Endothelial cell (in vitro differentiated cells): ENCODE results near the gene NADK. TPM values are rescaled to one million over a fixed set of nuclear protein-coding genes. Genes with fewer than 3 reads are reported as not detected.

ENCODE experiments used
- DNase-seq: peaks from one replicate; pipeline ENCODE4 v3.0.0; 2021; ENCODE audit warnings: low spot score
- H3K27ac Mint-ChIP-seq: one replicate; pipeline ENCODE4 v1.8.0; 2021; ENCODE audit warnings: mixed read lengths, inconsistent platforms; ENCODE audit not compliant: unreplicated experiment
- H3K27me3 Mint-ChIP-seq: one replicate; pipeline ENCODE4 v1.8.0; 2021; ENCODE audit warnings: mild to moderate bottlenecking, moderate library complexity, mixed read lengths, inconsistent platforms; ENCODE audit not compliant: unreplicated experiment
- H3K36me3 Mint-ChIP-seq: one replicate; pipeline ENCODE4 v1.8.0; 2021; ENCODE audit warnings: mild to moderate bottlenecking, low read depth, mixed read lengths, inconsistent platforms; ENCODE audit not compliant: unreplicated experiment
- H3K4me1 Mint-ChIP-seq: one replicate; pipeline ENCODE4 v1.8.0; 2021; ENCODE audit warnings: mild to moderate bottlenecking, mixed read lengths, inconsistent platforms; ENCODE audit not compliant: unreplicated experiment
- H3K4me3 Mint-ChIP-seq: one replicate; pipeline ENCODE4 v1.8.0; 2021; ENCODE audit warnings: mild to moderate bottlenecking, mixed read lengths, inconsistent platforms; ENCODE audit not compliant: unreplicated experiment
- H3K9me3 Mint-ChIP-seq: one replicate; pipeline ENCODE4 v1.8.0; 2021; ENCODE audit warnings: mixed read lengths, inconsistent platforms; ENCODE audit not compliant: unreplicated experiment
- total RNA-seq: library from RNA; stranded (reverse); fragmentation: NEBNext Ultra II Directional; extraction: Animal tissue kit (Norgen Biotek cat#: 25700); gene quantifications from one replicate; pipeline ENCODE4 v1.2.1, GENCODE V29; 2021; ENCODE audit not compliant: unreplicated experiment
- TF ChIP-seq, protein P1 (sequence below): fragments of 200-600 bp; sonication (generic); IDR thresholded peaks from one replicate; pipeline ENCODE4 v1.5.0; 2021; ENCODE audit warnings: antibody characterized with exemption; ENCODE audit not compliant: unreplicated experiment

The NADK gene
- total RNA-seq, 1 donor from 2014 or later, result 85.4 TPM

DNA sequence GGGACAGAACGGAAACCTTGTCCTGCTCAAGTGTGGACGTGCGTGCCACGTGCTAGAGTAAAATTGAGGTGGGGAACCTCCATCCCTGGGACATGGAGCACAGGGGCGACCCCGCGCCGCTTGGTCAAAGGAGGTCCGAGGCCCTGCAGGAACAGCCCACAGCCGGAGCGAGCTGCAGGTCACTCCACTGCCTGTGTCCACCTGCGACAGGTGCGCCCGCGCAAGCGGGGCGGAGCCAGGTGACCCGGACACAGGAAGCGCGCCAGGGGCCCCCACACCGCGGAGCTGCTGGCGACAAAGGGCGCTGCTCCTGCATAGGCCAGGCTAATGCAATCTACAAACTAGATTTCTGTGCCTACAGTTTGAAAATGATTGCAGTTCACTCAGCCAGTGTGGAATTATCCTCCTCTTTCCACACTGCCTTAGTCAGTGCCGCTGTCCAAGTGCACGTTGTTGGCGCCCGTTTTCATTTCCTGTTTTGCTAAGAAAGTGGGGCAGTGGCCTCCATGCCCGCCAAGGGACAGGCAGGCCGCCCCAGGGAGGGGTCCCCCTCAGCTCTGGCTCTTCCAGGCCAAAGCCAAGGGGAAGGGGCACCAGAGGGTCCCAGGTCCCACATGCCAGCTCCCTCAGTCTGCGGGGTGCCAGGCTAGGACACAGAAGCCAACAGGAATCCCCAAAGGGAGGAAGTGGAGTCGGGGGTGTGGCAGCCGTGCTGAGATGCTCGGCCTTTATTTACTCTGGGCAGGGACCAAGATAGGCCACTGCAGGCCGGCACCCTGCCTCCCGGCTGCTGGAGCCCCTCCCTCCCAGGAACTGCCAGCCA lies 4.3 kb upstream of the NADK start:
- H3K27ac Mint-ChIP-seq, result no peak overlapping the region
- peaks cover 14% of the 10 kb centered on the region for H3K27me3 Mint-ChIP-seq
- TF ChIP-seq, protein P1, sequence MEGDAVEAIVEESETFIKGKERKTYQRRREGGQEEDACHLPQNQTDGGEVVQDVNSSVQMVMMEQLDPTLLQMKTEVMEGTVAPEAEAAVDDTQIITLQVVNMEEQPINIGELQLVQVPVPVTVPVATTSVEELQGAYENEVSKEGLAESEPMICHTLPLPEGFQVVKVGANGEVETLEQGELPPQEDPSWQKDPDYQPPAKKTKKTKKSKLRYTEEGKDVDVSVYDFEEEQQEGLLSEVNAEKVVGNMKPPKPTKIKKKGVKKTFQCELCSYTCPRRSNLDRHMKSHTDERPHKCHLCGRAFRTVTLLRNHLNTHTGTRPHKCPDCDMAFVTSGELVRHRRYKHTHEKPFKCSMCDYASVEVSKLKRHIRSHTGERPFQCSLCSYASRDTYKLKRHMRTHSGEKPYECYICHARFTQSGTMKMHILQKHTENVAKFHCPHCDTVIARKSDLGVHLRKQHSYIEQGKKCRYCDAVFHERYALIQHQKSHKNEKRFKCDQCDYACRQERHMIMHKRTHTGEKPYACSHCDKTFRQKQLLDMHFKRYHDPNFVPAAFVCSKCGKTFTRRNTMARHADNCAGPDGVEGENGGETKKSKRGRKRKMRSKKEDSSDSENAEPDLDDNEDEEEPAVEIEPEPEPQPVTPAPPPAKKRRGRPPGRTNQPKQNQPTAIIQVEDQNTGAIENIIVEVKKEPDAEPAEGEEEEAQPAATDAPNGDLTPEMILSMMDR, result no peak
- no peak overlapping the region for H3K4me3 Mint-ChIP-seq
- H3K4me1 Mint-ChIP-seq, result peaks cover 20% of the 10 kb centered on the region
- peaks cover 23% of the 10 kb centered on the region for H3K36me3 Mint-ChIP-seq
- H3K9me3 Mint-ChIP-seq, result no peaks in the 10 kb centered on the region
- no peak for DNase-seq

DNA sequence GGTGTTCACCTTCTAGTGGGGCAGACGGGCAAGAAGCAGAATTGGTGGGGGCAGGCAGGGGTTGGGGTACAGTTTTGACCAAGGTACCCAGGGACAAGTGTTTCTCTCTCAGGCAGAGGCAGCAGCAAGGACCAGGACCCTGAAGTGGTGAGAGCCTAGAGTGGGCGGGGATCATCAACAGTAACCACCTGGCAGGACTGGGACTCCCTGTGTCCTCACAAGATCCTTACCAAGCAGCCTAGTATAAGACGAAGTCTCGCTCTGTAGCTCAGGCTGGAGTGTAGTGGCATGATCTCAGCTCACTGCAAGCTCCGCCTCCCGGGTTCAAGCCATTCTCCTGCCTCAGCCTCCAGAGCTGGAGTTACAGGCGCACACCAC lies 3.2 kb upstream of the NADK start:
- H3K4me3 Mint-ChIP-seq, result no peak overlapping the region
- TF ChIP-seq, protein P1, result no peak

DNA sequence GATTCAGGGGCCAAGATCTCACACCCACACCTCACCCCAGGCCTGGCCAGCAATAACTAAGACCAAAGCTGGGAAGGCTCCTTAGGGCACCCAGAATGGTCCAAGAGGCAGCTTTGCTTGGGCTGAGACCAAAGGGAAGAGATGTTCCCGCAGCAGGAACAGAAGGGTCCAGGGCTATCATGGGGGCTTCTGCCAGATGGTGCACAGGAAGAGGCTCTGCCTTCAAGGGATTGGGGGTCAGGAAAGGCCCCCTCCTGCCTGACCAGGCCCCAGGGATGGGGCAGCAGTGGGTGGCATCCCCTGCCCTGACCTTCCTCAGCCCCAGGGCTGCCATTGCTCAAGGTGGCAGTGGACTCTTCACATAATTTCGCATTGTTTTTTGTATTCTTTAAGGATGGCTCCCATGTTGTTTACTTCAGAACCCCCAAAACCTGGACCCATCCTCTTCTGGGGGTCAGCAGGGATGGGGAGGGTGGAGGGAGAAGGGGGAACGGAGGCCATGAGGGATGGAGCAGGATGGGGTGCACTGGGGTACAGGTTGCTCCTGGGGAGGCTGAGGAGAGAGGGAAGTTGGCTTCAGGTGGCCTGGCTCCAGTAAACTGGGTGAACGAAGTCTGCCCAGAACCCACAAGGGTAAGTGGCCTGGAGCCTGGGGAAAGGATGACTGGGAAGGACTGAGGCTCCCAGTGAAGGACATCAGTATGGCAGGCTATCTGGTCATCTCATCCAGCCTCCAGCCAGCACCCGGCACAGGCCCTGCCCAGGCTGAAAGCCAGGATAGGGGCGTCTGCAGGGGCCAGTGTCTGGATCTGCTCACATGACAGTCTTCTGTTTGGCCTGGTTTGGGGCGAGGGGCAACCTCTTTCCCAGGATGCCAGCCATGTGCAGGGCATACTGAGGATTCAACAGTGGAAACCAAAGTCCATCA lies 2.6 kb upstream of the NADK start:
- TF ChIP-seq, protein P1, result no peak
- Mint-ChIP-seq H3K27me3 (peaks cover 18% of the 10 kb centered on the region), H3K27ac (no peak overlapping the region), H3K36me3 (peaks cover 6% of the 10 kb centered on the region), H3K4me1 (peaks cover 31% of the 10 kb centered on the region), H3K4me3 (no peak overlapping the region), H3K9me3 (no peaks in the 10 kb centered on the region)
- DNase-seq, result no peak

More for the DNA sequence above, 3.2 kb upstream of the NADK start:
- no peak for DNase-seq
- H3K4me1 Mint-ChIP-seq, result peaks cover 27% of the 10 kb centered on the region
- H3K9me3 Mint-ChIP-seq, result no peaks in the 10 kb centered on the region
- peaks cover 13% of the 10 kb centered on the region for H3K36me3 Mint-ChIP-seq
- no peak overlapping the region for H3K27ac Mint-ChIP-seq
- peaks cover 17% of the 10 kb centered on the region for H3K27me3 Mint-ChIP-seq

DNA sequence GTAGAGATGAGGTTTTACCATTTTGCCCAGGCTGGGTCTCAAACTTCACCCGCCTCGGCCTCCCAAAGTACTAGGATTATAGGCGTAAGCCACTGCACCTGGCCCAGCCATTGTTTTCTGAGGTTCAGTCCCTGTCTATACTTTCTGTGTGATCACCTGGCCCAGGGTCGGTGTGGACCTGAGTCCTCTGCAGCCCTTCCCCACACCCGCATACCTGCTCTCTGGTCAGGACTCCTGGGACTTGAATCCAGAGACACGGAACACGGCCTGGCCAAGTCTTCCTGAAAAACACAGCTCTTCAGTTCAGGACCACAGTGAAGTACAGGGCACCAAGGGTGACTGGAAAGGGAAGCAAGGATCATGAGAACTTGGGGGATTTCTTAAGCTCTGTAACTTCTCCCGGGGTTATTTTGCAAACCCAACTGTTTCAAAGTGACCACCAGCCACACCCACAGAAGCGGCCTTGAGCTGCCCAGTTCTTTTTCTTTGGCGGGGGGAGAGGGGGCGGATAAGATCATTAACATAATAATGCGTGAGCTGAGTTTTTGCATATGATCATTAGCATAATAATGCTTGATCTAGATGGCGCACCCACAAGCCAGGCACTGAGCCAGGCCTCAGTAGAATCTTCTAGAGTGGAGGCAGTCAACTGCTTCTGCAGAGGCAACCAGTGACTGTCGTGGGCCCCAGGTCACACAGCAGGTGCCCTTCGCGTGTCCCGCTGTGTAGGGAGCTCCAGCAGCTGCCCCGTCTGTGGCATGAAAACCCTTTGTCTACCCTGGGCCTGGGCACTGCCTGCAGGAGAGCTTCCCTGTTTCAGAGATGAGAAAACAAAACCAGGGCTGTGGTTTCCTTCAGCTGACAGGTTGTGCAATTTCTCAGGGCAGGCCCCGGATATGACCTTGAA lies 1.7 kb upstream of the NADK start:
- no peak for DNase-seq
- peaks cover 35% of the 10 kb centered on the region for H3K4me1 Mint-ChIP-seq

More for the DNA sequence above, 1.7 kb upstream of the NADK start:
- no peaks in the 10 kb centered on the region for H3K9me3 Mint-ChIP-seq
- H3K36me3 Mint-ChIP-seq, result no peaks in the 10 kb centered on the region
- H3K4me3 Mint-ChIP-seq, result peak overlapping the region; percentile 71
- peaks cover 18% of the 10 kb centered on the region for H3K27me3 Mint-ChIP-seq
- H3K27ac Mint-ChIP-seq, result peak overlapping the region; percentile 36
- TF ChIP-seq, protein P1, result no peak
